Body of pancreas (tissue), 4 donors: ENCODE results near the gene INPP5D. TPM values are rescaled to one million over a fixed set of nuclear protein-coding genes. Genes with fewer than 3 reads are reported as not detected.

ENCODE experiments used
- ATAC-seq: fragments of 150-250 bp; one replicate; pipeline ENCODE4 v1.9.1; 2016
- DNase-seq, 4 donors: peaks; one replicate each; pipeline ENCODE4 v3.0.0-alpha.2; 2019
- H3K27ac ChIP-seq, 4 donors: fragments of 200-600 bp; sonication (generic); 1 replicate in 3 of 4; 2 replicates in 1 of 4; pipeline versions ENCODE4 v1.5.1 to v1.6.1; 2016 to 2019; ENCODE audit warnings: mild to moderate bottlenecking in 1 of 4, mixed read lengths in 1 of 4, moderate library complexity in 1 of 4
- H3K27me3 ChIP-seq, 2 donors: fragments of 200-600 bp; sonication (generic); one replicate each; pipeline ENCODE4 v1.6.0; 2016; ENCODE audit warnings: mild to moderate bottlenecking in 1 of 2
- H3K36me3 ChIP-seq, 2 donors: fragments of 200-600 bp; sonication (generic); replicated peaks in 1 of 2; 2 replicates each; pipeline ENCODE4 v1.5.1; 2016; ENCODE audit warnings: low read depth in 2 of 2; ENCODE audit not compliant: insufficient read depth in 1 of 2
- H3K4me1 ChIP-seq: fragments of 200-600 bp; sonication (generic); one replicate; pipeline ENCODE4 v1.6.0; 2016
- H3K4me3 ChIP-seq, 2 donors: fragments of 200-600 bp; sonication (generic); 1 replicate in 1 of 2; 2 replicates in 1 of 2; pipeline ENCODE4 v1.5.1; 2016 to 2019
- H3K9me3 ChIP-seq, 3 donors: fragments of 200-600 bp; sonication (generic); 1 replicate in 2 of 3; 2 replicates in 1 of 3; pipeline ENCODE4 v1.5.1; 2016
- CTCF ChIP-seq, 7 experiments: fragments of 450-650 bp in 4 of 7; fragments of 200-600 bp in 3 of 7; sonication (generic) in 3 of 7; IDR thresholded peaks; one replicate each; pipeline ENCODE4 v1.5.1; 2016 to 2019; ENCODE audit warnings: antibody characterized with exemption in 7 of 7
- POLR2A ChIP-seq, 3 donors: fragments of 450-650 bp; IDR thresholded peaks; one replicate each; pipeline ENCODE4 v1.6.1; 2016; ENCODE audit warnings: antibody characterized with exemption in 3 of 3, mild to moderate bottlenecking in 2 of 3
- WGBS, 2 donors: methylation state at CpG; one replicate each; pipeline ENCODE4 v1.1.5; 2017; 5-methylcytosine and 5-hydroxymethylcytosine counted together
- intact Hi-C: fragments of 100-400 bp; cut with DNase I; formaldehyde crosslinking; loops from one replicate; pipeline ENCODE4 v1.15.1; 2023
- total RNA-seq, 2 donors: library from RNA; depleted of rRNA; stranded (reverse); fragments of >200 nt; gene quantifications; one replicate each; pipeline ENCODE4 v1.1.0, GENCODE V29; 2016

The INPP5D gene
- total RNA-seq, 2 donors from 2014 or later: 0.99 to 8.8 TPM

- Histone ChIP-seq H3K4me3 (no peak overlapping the region), H3K36me3 (no peaks in the 10 kb centered on the region), H3K9me3 (no peaks in the 10 kb centered on the region), H3K27me3 (no peaks in the 10 kb centered on the region), H3K4me1 (no peaks in the 10 kb centered on the region), H3K27ac (no peak overlapping the region)
- ATAC-seq: no peak
- TF ChIP-seq POLR2A (IDR thresholded peaks at IDR 0.05): no peak
- no peak for TF ChIP-seq CTCF (IDR thresholded peaks at IDR 0.05)
- intact Hi-C loops: no loop called here
- DNase-seq: peak in 2 of 4 donors; percentile 16 to 59
- WGBS, 2 donors: 40 to 55% methylated on average over 15 to 19 of the region's 19 CpGs
Measured at GRCh38 chr2:233165895-233166661, 105.9 kb downstream of the INPP5D start.

GRCh38 chr2:233168445-233168844 lies 108.3 kb downstream of the INPP5D start:
- DNase-seq (no peak), ATAC-seq (no peak)
- no peaks in the 10 kb centered on the region for H3K36me3 ChIP-seq
- no peak overlapping the region for H3K27ac ChIP-seq
- no peak for TF ChIP-seq CTCF (IDR thresholded peaks at IDR 0.05)
- TF ChIP-seq POLR2A (IDR thresholded peaks at IDR 0.05): no peak
- H3K4me3 ChIP-seq: no peak overlapping the region
- intact Hi-C loops: no loop called here
- WGBS, 2 donors: 78 to 81% methylated on average over 4 of the region's 4 CpGs
- no peaks in the 10 kb centered on the region for H3K27me3 ChIP-seq
- no peaks in the 10 kb centered on the region for H3K4me1 ChIP-seq
- H3K9me3 ChIP-seq: no peaks in the 10 kb centered on the region

GRCh38 chr2:233168919-233169318 lies 108.8 kb downstream of the INPP5D start:
- Histone ChIP-seq H3K36me3 (no peaks in the 10 kb centered on the region), H3K9me3 (no peaks in the 10 kb centered on the region), H3K27me3 (no peaks in the 10 kb centered on the region), H3K4me1 (no peaks in the 10 kb centered on the region), H3K27ac (no peak overlapping the region), H3K4me3 (no peak overlapping the region)
- DNase-seq (no peak), ATAC-seq (no peak)
- WGBS, 2 donors: 76 to 77% methylated on average over 11 of the region's 11 CpGs
- TF ChIP-seq CTCF (IDR thresholded peaks at IDR 0.05) (no peak), POLR2A (IDR thresholded peaks at IDR 0.05) (no peak)
- intact Hi-C loops: no loop called here

- no peak for TF ChIP-seq CTCF (IDR thresholded peaks at IDR 0.05)
- no peak for TF ChIP-seq POLR2A (IDR thresholded peaks at IDR 0.05)
- H3K36me3 ChIP-seq: no peaks in the 10 kb centered on the region
- WGBS, 2 donors: 95 to 96% methylated on average over 2 of the region's 2 CpGs
Measured at GRCh38 chr2:233171344-233171743, 111.2 kb downstream of the INPP5D start.

GRCh38 chr2:233173115-233173514 lies 113.0 kb downstream of the INPP5D start:
- intact Hi-C loops: no loop called here
- Histone ChIP-seq H3K27me3 (no peaks in the 10 kb centered on the region), H3K4me1 (no peaks in the 10 kb centered on the region), H3K36me3 (no peaks in the 10 kb centered on the region), H3K4me3 (no peak overlapping the region), H3K9me3 (no peaks in the 10 kb centered on the region), H3K27ac (no peak overlapping the region)
- TF ChIP-seq POLR2A (IDR thresholded peaks at IDR 0.05) (no peak), CTCF (IDR thresholded peaks at IDR 0.05) (no peak)
- 97 to 99% methylated on average over 7 of the region's 7 CpGs for WGBS, 2 donors
- no peak for ATAC-seq
- DNase-seq: no peak

More at GRCh38 chr2:233171344-233171743, 111.2 kb downstream of the INPP5D start:
- Histone ChIP-seq H3K4me3 (no peak overlapping the region), H3K27me3 (no peaks in the 10 kb centered on the region), H3K4me1 (no peaks in the 10 kb centered on the region), H3K9me3 (no peaks in the 10 kb centered on the region), H3K27ac (no peak overlapping the region)
- DNase-seq (no peak), ATAC-seq (no peak)
- intact Hi-C loops: no loop called here
